HCT116 (cell line): ENCODE measurements around the gene GEMIN7.

Experiments
- EZH2 ChIP-seq: fragments of 200-600 bp; sonication (generic); IDR thresholded peaks from 2 replicates; pipeline ENCODE4 v1.6.1; 2017; ENCODE audit warnings: antibody characterized with exemption, mixed run types
- FOSL1 ChIP-seq: IDR thresholded peaks from 2 replicates; pipeline ENCODE4 v1.6.1; 2012; ENCODE audit warnings: low read depth
- POLR2AphosphoS5 ChIP-seq: IDR thresholded peaks from 2 replicates; pipeline ENCODE4 v1.6.1; 2011; ENCODE audit warnings: mild to moderate bottlenecking, low read depth, low read length, moderate library complexity
- TF ChIP-seq, protein P1 (sequence below), 3 experiments: fragments of 200-600 bp in 1 of 3; sonication (generic) in 1 of 3; IDR thresholded peaks in 2 of 3; conservative IDR thresholded peaks in 1 of 3; 2 replicates each; pipeline ENCODE4 v1.5.1; 2012 to 2017; ENCODE audit warnings: low read depth in 2 of 3, low read length in 2 of 3, antibody characterized with exemption in 1 of 3, borderline replicate concordance in 1 of 3, control low read depth in 1 of 3, mild to moderate bottlenecking in 1 of 3, mixed read lengths in 1 of 3, mixed run types in 1 of 3, moderate library complexity in 1 of 3; ENCODE audit not compliant: insufficient read depth in 1 of 3

DNA sequence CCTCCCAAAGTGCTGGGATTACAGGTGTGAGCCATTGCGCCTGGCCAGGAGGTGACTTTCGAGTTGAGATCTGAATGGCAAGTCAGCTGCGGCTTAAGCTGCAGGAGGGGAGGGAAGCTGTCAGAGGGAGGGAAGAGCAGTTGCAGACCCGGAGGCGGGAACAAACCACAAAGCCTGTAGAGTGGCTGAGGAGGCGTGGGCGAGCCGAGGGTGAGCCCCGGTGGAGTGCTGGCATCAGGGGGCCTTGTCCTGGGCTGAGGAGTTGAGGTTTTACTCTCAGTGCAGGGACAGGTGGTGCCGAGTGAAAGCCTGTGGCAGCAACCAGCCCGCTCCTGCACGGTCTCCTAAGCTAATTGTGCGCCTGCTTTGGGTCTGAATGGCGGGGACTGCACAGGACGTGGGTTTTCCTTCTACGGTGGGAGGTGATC lies 38.1 kb downstream of the GEMIN7 start:
- TF ChIP-seq EZH2 = no peak
- no peak for TF ChIP-seq FOSL1
- TF ChIP-seq, protein P1, sequence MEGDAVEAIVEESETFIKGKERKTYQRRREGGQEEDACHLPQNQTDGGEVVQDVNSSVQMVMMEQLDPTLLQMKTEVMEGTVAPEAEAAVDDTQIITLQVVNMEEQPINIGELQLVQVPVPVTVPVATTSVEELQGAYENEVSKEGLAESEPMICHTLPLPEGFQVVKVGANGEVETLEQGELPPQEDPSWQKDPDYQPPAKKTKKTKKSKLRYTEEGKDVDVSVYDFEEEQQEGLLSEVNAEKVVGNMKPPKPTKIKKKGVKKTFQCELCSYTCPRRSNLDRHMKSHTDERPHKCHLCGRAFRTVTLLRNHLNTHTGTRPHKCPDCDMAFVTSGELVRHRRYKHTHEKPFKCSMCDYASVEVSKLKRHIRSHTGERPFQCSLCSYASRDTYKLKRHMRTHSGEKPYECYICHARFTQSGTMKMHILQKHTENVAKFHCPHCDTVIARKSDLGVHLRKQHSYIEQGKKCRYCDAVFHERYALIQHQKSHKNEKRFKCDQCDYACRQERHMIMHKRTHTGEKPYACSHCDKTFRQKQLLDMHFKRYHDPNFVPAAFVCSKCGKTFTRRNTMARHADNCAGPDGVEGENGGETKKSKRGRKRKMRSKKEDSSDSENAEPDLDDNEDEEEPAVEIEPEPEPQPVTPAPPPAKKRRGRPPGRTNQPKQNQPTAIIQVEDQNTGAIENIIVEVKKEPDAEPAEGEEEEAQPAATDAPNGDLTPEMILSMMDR (IDR thresholded peaks at IDR 0.05 in 2 of 3, conservative IDR thresholded peaks at IDR 0.05 in 1 of 3; ENCODE audit: borderline replicate concordance in 1 of 3, insufficient read depth in 1 of 3, low read depth in 2 of 3, low read length in 2 of 3) = no peak
- TF ChIP-seq POLR2AphosphoS5 = no peak
